Measurements from ENCODE around the gene VSTM4.

Gene VSTM4

GRCh38 chr10:49131507-49132361 lies 16.4 kb upstream of the VSTM4 start:
- DNase-seq (ENCODE audit: low read depth) = no peak
- no peak for TF ChIP-seq CTCF (IDR thresholded peaks at IDR 0.05; ENCODE audit: control insufficient read depth, extremely low read depth, insufficient read depth)
- no peak overlapping the region for H3K4me3 ChIP-seq (ENCODE audit: low read depth, low read length)

- no peak overlapping the region for H3K4me3 ChIP-seq (ENCODE audit: low read depth, low read length)
- TF ChIP-seq CTCF (IDR thresholded peaks at IDR 0.05; ENCODE audit: control insufficient read depth, extremely low read depth, insufficient read depth) = no peak
- DNase-seq (ENCODE audit: low read depth) = no peak
Measured at GRCh38 chr10:49129376-49129775, 14.1 kb upstream of the VSTM4 start.

GRCh38 chr10:49128854-49129253 lies 13.5 kb upstream of the VSTM4 start:
- no peak overlapping the region for H3K4me3 ChIP-seq (ENCODE audit: low read depth, low read length)
- TF ChIP-seq CTCF (IDR thresholded peaks at IDR 0.05; ENCODE audit: control insufficient read depth, extremely low read depth, insufficient read depth) = no peak
- DNase-seq (ENCODE audit: low read depth) = no peak

- no peak overlapping the region for H3K4me3 ChIP-seq (ENCODE audit: low read depth, low read length)
- no peak for DNase-seq (ENCODE audit: low read depth)
- no peak for TF ChIP-seq CTCF (IDR thresholded peaks at IDR 0.05; ENCODE audit: control insufficient read depth, extremely low read depth, insufficient read depth)
Measured at GRCh38 chr10:49123981-49124950, 8.9 kb upstream of the VSTM4 start.

GRCh38 chr10:49120911-49121310 lies 5.6 kb upstream of the VSTM4 start:
- DNase-seq (ENCODE audit: low read depth) = no peak
- no peak for TF ChIP-seq CTCF (IDR thresholded peaks at IDR 0.05; ENCODE audit: control insufficient read depth, extremely low read depth, insufficient read depth)
- no peak overlapping the region for H3K4me3 ChIP-seq (ENCODE audit: low read depth, low read length)

- no peak for DNase-seq (ENCODE audit: low read depth)
- TF ChIP-seq CTCF (IDR thresholded peaks at IDR 0.05; ENCODE audit: control insufficient read depth, extremely low read depth, insufficient read depth) = no peak
- H3K4me3 ChIP-seq (ENCODE audit: low read depth, low read length) = no peak overlapping the region
Measured at GRCh38 chr10:49119746-49120145, 4.4 kb upstream of the VSTM4 start.

Data from LNCaP clone FGC (cell line).